ENCODE data around the gene ARHGAP26.

DNA sequence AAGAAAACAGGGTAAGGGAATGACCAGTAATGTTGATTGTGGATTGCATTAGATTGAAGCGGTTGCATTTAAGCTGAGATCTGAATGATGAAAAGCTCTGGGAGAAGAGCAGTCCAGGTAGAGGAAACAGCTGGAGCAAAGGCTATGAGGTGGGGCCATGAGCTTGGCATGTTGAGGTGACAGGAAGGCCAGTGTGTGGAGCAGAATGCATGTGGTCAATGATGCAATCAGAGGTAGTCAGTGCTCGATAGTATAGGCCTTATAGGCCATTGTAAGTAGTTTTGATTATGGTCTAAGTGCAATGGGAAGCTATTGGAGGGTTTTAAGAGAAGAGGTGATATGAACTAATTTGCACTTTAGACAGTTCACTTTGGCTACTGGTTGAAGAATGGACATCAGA, 270.4 kb downstream of the ARHGAP26 start:
- no peak for TF ChIP-seq POLR2AphosphoS5 (IDR thresholded peaks at IDR 0.05)
- TF ChIP-seq, protein P1, sequence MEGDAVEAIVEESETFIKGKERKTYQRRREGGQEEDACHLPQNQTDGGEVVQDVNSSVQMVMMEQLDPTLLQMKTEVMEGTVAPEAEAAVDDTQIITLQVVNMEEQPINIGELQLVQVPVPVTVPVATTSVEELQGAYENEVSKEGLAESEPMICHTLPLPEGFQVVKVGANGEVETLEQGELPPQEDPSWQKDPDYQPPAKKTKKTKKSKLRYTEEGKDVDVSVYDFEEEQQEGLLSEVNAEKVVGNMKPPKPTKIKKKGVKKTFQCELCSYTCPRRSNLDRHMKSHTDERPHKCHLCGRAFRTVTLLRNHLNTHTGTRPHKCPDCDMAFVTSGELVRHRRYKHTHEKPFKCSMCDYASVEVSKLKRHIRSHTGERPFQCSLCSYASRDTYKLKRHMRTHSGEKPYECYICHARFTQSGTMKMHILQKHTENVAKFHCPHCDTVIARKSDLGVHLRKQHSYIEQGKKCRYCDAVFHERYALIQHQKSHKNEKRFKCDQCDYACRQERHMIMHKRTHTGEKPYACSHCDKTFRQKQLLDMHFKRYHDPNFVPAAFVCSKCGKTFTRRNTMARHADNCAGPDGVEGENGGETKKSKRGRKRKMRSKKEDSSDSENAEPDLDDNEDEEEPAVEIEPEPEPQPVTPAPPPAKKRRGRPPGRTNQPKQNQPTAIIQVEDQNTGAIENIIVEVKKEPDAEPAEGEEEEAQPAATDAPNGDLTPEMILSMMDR (IDR thresholded peaks at IDR 0.05): no peak
